ENCODE measurements around the gene CTNND1. TPM values are rescaled to one million over a fixed set of nuclear protein-coding genes. Genes with fewer than 3 reads are reported as not detected.

CTNND1 gene
- total RNA-seq, 1 donor, result 83.1 TPM

DNA sequence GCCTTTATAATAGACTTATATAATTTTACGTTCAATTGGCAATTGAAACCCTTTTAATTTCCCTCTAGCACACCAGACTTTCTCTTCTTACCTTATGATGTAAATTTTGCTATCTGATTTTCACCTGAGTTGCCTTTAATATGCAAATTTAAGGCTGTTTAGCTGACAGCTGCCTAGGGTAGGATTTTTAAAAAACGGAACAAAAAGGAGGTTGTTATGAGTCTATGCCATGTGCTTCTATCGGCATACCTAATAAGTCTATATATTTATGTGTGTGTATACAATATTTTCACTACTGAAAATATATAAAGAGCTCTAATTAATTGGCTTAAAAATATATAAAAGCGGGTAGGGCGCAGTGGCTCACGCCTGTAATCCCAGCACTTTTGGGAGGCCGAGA, 32.1 kb upstream of the CTNND1 start:
- no peak for DNase-seq (ENCODE audit: low read depth)
- no peak overlapping the region for H3K4me3 ChIP-seq (ENCODE audit: low read depth, low read length)
- TF ChIP-seq, protein P1, sequence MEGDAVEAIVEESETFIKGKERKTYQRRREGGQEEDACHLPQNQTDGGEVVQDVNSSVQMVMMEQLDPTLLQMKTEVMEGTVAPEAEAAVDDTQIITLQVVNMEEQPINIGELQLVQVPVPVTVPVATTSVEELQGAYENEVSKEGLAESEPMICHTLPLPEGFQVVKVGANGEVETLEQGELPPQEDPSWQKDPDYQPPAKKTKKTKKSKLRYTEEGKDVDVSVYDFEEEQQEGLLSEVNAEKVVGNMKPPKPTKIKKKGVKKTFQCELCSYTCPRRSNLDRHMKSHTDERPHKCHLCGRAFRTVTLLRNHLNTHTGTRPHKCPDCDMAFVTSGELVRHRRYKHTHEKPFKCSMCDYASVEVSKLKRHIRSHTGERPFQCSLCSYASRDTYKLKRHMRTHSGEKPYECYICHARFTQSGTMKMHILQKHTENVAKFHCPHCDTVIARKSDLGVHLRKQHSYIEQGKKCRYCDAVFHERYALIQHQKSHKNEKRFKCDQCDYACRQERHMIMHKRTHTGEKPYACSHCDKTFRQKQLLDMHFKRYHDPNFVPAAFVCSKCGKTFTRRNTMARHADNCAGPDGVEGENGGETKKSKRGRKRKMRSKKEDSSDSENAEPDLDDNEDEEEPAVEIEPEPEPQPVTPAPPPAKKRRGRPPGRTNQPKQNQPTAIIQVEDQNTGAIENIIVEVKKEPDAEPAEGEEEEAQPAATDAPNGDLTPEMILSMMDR (IDR thresholded peaks at IDR 0.05; ENCODE audit: insufficient read depth, low read length), result no peak

GRCh38 chr11:57732661-57733060, 28.9 kb upstream of the CTNND1 start:
- no peak for DNase-seq (ENCODE audit: low read depth)
- H3K4me3 ChIP-seq (ENCODE audit: low read depth, low read length), result no peak overlapping the region
- TF ChIP-seq, protein P1 (IDR thresholded peaks at IDR 0.05; ENCODE audit: insufficient read depth, low read length), result no peak

GRCh38 chr11:57735619-57736298, 25.8 kb upstream of the CTNND1 start:
- TF ChIP-seq, protein P1 (IDR thresholded peaks at IDR 0.05; ENCODE audit: insufficient read depth, low read length), result no peak
- no peak for DNase-seq (ENCODE audit: low read depth)
- H3K4me3 ChIP-seq (ENCODE audit: low read depth, low read length), result no peak overlapping the region

DNA sequence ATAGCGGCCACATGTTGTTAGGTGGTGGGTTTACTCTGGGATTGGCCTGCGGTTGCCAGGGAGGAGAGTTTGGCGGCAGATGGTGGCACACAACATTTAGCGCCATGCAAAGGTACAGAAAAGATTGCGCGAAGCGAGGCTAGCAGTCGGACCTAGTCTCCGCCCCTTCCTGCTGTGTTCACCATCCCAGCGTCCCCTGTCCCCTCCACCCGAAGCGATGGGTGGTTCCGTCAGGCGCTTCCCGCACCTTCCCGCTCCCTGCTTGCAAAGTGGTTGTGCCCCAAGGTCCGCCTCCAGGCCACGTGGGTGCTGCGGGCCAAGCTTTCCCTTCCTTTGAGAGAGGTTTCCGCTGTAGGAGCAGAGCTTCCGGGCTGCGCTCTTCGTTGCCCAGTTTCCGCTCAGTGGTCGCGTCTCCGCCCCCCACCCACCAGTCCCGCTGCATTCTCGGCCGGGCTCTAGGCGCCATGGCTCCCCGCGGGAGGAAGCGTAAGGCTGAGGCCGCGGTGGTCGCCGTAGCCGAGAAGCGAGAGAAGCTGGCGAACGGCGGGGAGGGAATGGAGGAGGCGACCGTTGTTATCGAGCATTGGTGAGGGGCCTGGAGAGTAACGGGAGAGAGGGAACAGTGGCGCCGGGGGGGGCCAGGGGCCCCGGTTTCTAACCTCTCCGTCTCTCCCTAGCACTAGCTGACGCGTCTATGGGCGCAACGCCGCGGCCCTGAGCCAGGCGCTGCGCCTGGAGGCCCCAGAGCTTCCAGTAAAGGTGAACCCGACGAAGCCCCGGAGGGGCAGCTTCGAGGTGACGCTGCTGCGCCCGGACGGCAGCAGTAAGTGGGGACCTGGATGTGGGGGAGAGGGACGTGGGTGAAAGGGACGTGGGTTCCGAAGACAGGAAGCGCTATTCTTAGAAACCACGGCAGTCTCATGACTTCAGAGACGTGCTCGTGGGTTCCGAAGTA, 20.2 kb upstream of the CTNND1 start, which contains the start of gene SELENOH:
Gene SELENOH (plus strand): TSS at position 360 of the 955 bp plus-strand sequence. CDS start 105 bp downstream, at position 465.
- TF ChIP-seq, protein P1 (IDR thresholded peaks at IDR 0.05; ENCODE audit: insufficient read depth, low read length), result no peak
- peak within 1 kb of the TSS; percentile 91 for H3K4me3 ChIP-seq (ENCODE audit: low read depth, low read length)
- peak; percentile 96 for DNase-seq (ENCODE audit: low read depth)

DNA sequence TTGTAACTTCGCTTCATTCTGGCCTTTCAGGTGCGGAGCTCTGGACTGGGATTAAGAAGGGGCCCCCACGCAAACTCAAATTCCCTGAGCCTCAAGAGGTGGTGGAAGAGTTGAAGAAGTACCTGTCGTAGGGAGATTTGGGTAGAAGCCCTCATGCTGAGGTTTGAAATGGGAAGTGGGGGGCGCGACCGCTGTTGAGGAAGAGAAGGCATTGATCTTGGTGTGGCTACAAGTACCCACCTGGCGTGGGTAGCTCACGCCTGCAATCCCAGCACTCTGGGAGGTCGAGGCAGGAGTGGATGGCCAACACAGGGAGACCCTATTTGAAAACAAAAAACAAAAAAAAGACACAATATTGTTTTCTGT, 19.5 kb upstream of the CTNND1 start:
- TF ChIP-seq, protein P1 (IDR thresholded peaks at IDR 0.05; ENCODE audit: insufficient read depth, low read length), result no peak
- no peak for DNase-seq (ENCODE audit: low read depth)
- peak overlapping the region; percentile 91 for H3K4me3 ChIP-seq (ENCODE audit: low read depth, low read length)

DNA sequence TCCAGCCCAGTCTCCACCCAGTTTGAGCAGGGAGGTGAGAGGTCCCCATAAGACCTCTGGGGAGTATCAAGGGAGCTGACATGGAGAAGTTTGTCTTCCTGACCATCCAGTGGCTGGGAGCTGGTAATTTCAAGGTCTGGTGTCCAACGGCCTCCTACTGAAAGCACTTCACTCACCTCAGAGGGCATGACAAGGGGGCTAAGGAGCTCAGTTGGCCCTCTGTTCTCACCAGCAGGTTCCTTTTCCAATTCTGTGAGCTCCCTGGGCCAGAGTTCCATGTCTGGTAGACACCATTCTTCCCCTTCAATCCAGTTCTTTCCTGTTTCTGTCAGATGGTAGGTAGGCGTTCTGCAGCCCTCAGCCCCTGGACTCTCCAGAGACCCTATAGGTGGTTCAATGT, 17.2 kb upstream of the CTNND1 start:
- H3K4me3 ChIP-seq (ENCODE audit: low read depth, low read length), result no peak overlapping the region
- TF ChIP-seq, protein P1 (IDR thresholded peaks at IDR 0.05; ENCODE audit: insufficient read depth, low read length), result no peak
- DNase-seq (ENCODE audit: low read depth), result no peak

Data from fibroblast of the aortic adventitia (primary cell).